NB4 (cell line): ENCODE measurements around the gene COL8A1.

Experiments
- CTCF ChIP-seq: IDR thresholded peaks from one replicate; pipeline ENCODE4 v1.5.1; 2012; ENCODE audit warnings: low read depth, low read length
- POLR2A ChIP-seq: IDR thresholded peaks from 2 replicates; pipeline ENCODE4 v1.6.1; 2011; ENCODE audit warnings: mild to moderate bottlenecking; ENCODE audit not compliant: insufficient read length; ENCODE audit errors: extremely low read depth

GRCh38 chr3:99838755-99839154 is 200.4 kb downstream of the COL8A1 start:
- TF ChIP-seq CTCF (no peak), POLR2A (no peak)
